NCI-H2227 treated with DMSO at 0.1 percent for 48 hours (cell line): Measurements from ENCODE around the gene RBMS3.

Experiments used
- DNase-seq: peaks from one replicate; lab custom pipeline; 2025; lab: John Stamatoyannopoulos, UW

Gene RBMS3

GRCh38 chr3:29525254-29525881 lies 244.5 kb downstream of the RBMS3 start:
- peak; percentile 88 for DNase-seq

- DNase-seq, result no peak
Measured at GRCh38 chr3:29527246-29527645, 246.4 kb downstream of the RBMS3 start.

- DNase-seq, result no peak
Measured at GRCh38 chr3:29531644-29532043, 250.8 kb downstream of the RBMS3 start.

- DNase-seq, result no peak
Measured at GRCh38 chr3:29532473-29532872, 251.6 kb downstream of the RBMS3 start.

- DNase-seq, result no peak
Measured at GRCh38 chr3:29534006-29534405, 253.1 kb downstream of the RBMS3 start.

- no peak for DNase-seq
Measured at GRCh38 chr3:29536016-29536758, 255.3 kb downstream of the RBMS3 start.

- DNase-seq, result no peak
Measured at GRCh38 chr3:29537889-29538609, 257.2 kb downstream of the RBMS3 start.

- DNase-seq, result no peak
Measured at GRCh38 chr3:29538610-29538958, 257.7 kb downstream of the RBMS3 start.

- no peak for DNase-seq
Measured at GRCh38 chr3:29540544-29540943, 259.7 kb downstream of the RBMS3 start.

- DNase-seq, result no peak
Measured at GRCh38 chr3:29544701-29545363, 264.0 kb downstream of the RBMS3 start.

GRCh38 chr3:29545615-29546014 lies 264.7 kb downstream of the RBMS3 start:
- no peak for DNase-seq

GRCh38 chr3:29552051-29552450 lies 271.2 kb downstream of the RBMS3 start:
- DNase-seq, result no peak

- DNase-seq, result no peak
Measured at GRCh38 chr3:29554566-29554965, 273.7 kb downstream of the RBMS3 start.

GRCh38 chr3:29555590-29555989 lies 274.7 kb downstream of the RBMS3 start:
- no peak for DNase-seq

GRCh38 chr3:29557186-29557585 lies 276.3 kb downstream of the RBMS3 start:
- DNase-seq, result no peak

GRCh38 chr3:29557825-29558224 lies 277.0 kb downstream of the RBMS3 start:
- no peak for DNase-seq

- DNase-seq, result no peak
Measured at GRCh38 chr3:29559741-29560465, 279.0 kb downstream of the RBMS3 start.

GRCh38 chr3:29561651-29562149 lies 280.8 kb downstream of the RBMS3 start:
- DNase-seq, result no peak

GRCh38 chr3:29565236-29565635 lies 284.4 kb downstream of the RBMS3 start:
- DNase-seq, result no peak

GRCh38 chr3:29567501-29567900 lies 286.6 kb downstream of the RBMS3 start:
- DNase-seq, result no peak

GRCh38 chr3:29568355-29568754 lies 287.5 kb downstream of the RBMS3 start:
- no peak for DNase-seq

GRCh38 chr3:29576181-29576580 lies 295.3 kb downstream of the RBMS3 start:
- DNase-seq, result no peak
